SU-DHL-6 (cell line): ENCODE results near the gene SLC6A17.

Experiments used
- H2AFZ ChIP-seq: fragments of 200-600 bp; sonication (generic); 2 replicates; pipeline ENCODE4 v1.6.1; 2014; ENCODE audit warnings: low read depth, mild to moderate bottlenecking, moderate library complexity, mixed read lengths, antibody characterized with exemption, low read length; ENCODE audit not compliant: severe bottlenecking
- H3F3A ChIP-seq: fragments of 200-600 bp; shearing (Covaris generic); 2 replicates; pipeline ENCODE4 v1.6.0; 2016; ENCODE audit warnings: antibody characterized with exemption, mild to moderate bottlenecking; ENCODE audit not compliant: insufficient read depth
- H3K27ac ChIP-seq: fragments of 200-600 bp; sonication (generic); 2 replicates; pipeline ENCODE4 v1.5.1; 2016; ENCODE audit warnings: low read depth, mild to moderate bottlenecking, low read length, moderate library complexity, mixed read lengths
- H3K27me3 ChIP-seq: fragments of 200-600 bp; sonication (generic), shearing (Covaris generic); 2 replicates; pipeline ENCODE4 v1.6.0; 2014; ENCODE audit warnings: mild to moderate bottlenecking, low read length
- H3K36me3 ChIP-seq: fragments of 200-600 bp; sonication (generic); 2 replicates; pipeline ENCODE4 v1.6.1; 2014; ENCODE audit warnings: mild to moderate bottlenecking, low read length, mixed read lengths
- H3K4me2 ChIP-seq: fragments of 300-600, 200-600 bp; shearing (Covaris generic), sonication (generic); 2 replicates; pipeline ENCODE4 v1.6.0; 2014; ENCODE audit warnings: low read length, low read depth, mild to moderate bottlenecking; ENCODE audit not compliant: poor library complexity, severe bottlenecking
- H3K4me3 ChIP-seq: fragments of 200-600 bp; sonication (generic); 2 replicates; pipeline ENCODE4 v1.5.1; 2014; ENCODE audit warnings: antibody characterized with exemption, low read length, mild to moderate bottlenecking, mixed read lengths; ENCODE audit not compliant: insufficient read depth, poor library complexity, severe bottlenecking
- H3K79me2 ChIP-seq: fragments of 200-600 bp; sonication (generic); 2 replicates; pipeline ENCODE4 v1.6.1; 2014; ENCODE audit warnings: mild to moderate bottlenecking, low read length, moderate library complexity; ENCODE audit not compliant: insufficient read depth
- H3K9ac ChIP-seq: fragments of 200-600 bp; sonication (generic); 2 replicates; pipeline ENCODE4 v1.7.0; 2014; ENCODE audit warnings: mild to moderate bottlenecking, low read length
- H3K9me2 ChIP-seq: fragments of 200-600 bp; sonication (generic); replicated peaks from 2 replicates; pipeline ENCODE4 v1.6.1; 2014; ENCODE audit warnings: low read length; ENCODE audit not compliant: insufficient read depth
- H3K9me3 ChIP-seq: fragments of 200-600 bp; sonication (generic); 2 replicates; pipeline ENCODE4 v1.6.1; 2014; ENCODE audit warnings: low read length, mixed read lengths; ENCODE audit not compliant: insufficient read depth
- H4K20me1 ChIP-seq: fragments of 200-600 bp; sonication (generic); 2 replicates; pipeline ENCODE4 v1.6.1; 2014; ENCODE audit warnings: low read depth, mild to moderate bottlenecking, antibody characterized with exemption, low read length, moderate library complexity, mixed read lengths
- CTCF ChIP-seq: fragments of 200-600 bp; sonication (generic); IDR thresholded peaks from one replicate; pipeline ENCODE4 v1.5.1; 2017; ENCODE audit warnings: antibody characterized with exemption, mild to moderate bottlenecking, low read length, moderate library complexity; ENCODE audit not compliant: insufficient read depth, poor library complexity, severe bottlenecking
- EZH2phosphoT487 ChIP-seq: fragments of 200-600 bp; sonication (generic), shearing (Covaris generic); conservative IDR thresholded peaks from 2 replicates; pipeline ENCODE4 v1.6.1; 2018; ENCODE audit warnings: mild to moderate bottlenecking, antibody characterized with exemption, low read length, moderate library complexity, mixed read lengths

Gene SLC6A17

DNA sequence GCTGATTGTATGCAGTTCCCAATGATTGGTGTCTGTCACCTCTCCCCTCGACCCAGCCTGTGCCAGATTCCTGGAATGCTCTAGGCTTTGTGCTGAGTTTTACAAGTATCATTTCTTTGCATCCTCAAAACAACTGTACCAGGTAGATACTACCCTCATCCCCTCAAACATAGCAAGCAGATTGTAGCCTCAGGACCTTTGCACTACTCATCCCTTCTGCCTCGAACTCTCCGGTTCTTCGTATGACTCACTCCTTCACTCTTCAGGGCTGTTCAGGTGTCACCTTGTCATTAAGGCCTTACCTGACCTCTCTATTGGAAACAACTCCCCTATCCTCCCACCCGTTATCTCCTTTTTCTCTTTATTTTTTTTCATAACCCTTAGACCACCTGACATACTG lies 67.8 kb downstream of the SLC6A17 start:
- H3K9me2 ChIP-seq: no peaks in the 10 kb centered on the region
- H3F3A ChIP-seq: no peaks in the 10 kb centered on the region
- no peaks in the 10 kb centered on the region for H3K27me3 ChIP-seq
- H3K4me3 ChIP-seq: no peak overlapping the region
- no peaks in the 10 kb centered on the region for H4K20me1 ChIP-seq
- H3K9ac ChIP-seq: no peak overlapping the region
- H3K27ac ChIP-seq: no peak overlapping the region
- no peaks in the 10 kb centered on the region for H3K9me3 ChIP-seq
- no peak for TF ChIP-seq CTCF
- H3K36me3 ChIP-seq: no peaks in the 10 kb centered on the region
- H3K79me2 ChIP-seq: no peaks in the 10 kb centered on the region
- no peak overlapping the region for H2AFZ ChIP-seq
- no peak overlapping the region for H3K4me2 ChIP-seq

- Histone ChIP-seq H4K20me1 (no peaks in the 10 kb centered on the region), H3K9me2 (no peaks in the 10 kb centered on the region), H3K27ac (no peak overlapping the region), H3K79me2 (no peaks in the 10 kb centered on the region), H3K4me3 (no peak overlapping the region), H3K9me3 (no peaks in the 10 kb centered on the region), H3K9ac (no peak overlapping the region), H3K36me3 (no peaks in the 10 kb centered on the region), H3K27me3 (no peaks in the 10 kb centered on the region), H3K4me2 (no peak overlapping the region), H2AFZ (no peak overlapping the region), H3F3A (no peaks in the 10 kb centered on the region)
- no peak for TF ChIP-seq CTCF
- TF ChIP-seq EZH2phosphoT487: no peak
Measured at GRCh38 chr1:110218739-110219138, 68.4 kb downstream of the SLC6A17 start.

- no peak overlapping the region for H2AFZ ChIP-seq
- H3K4me3 ChIP-seq: no peak overlapping the region
- H4K20me1 ChIP-seq: no peaks in the 10 kb centered on the region
- TF ChIP-seq CTCF: no peak
- no peak for TF ChIP-seq EZH2phosphoT487
- no peaks in the 10 kb centered on the region for H3F3A ChIP-seq
- H3K9me2 ChIP-seq: no peaks in the 10 kb centered on the region
- no peaks in the 10 kb centered on the region for H3K79me2 ChIP-seq
- no peak overlapping the region for H3K27ac ChIP-seq
- H3K9me3 ChIP-seq: no peaks in the 10 kb centered on the region
- H3K36me3 ChIP-seq: no peaks in the 10 kb centered on the region
- no peak overlapping the region for H3K4me2 ChIP-seq
- H3K27me3 ChIP-seq: no peaks in the 10 kb centered on the region
- no peak overlapping the region for H3K9ac ChIP-seq
Measured at GRCh38 chr1:110220324-110220723, 70.0 kb downstream of the SLC6A17 start.

- no peaks in the 10 kb centered on the region for H3K36me3 ChIP-seq
- H3K4me3 ChIP-seq: no peak overlapping the region
- H3K9me3 ChIP-seq: no peaks in the 10 kb centered on the region
- no peak overlapping the region for H2AFZ ChIP-seq
- H3K4me2 ChIP-seq: no peak overlapping the region
- no peaks in the 10 kb centered on the region for H3K9me2 ChIP-seq
- no peaks in the 10 kb centered on the region for H3F3A ChIP-seq
- H3K9ac ChIP-seq: no peak overlapping the region
- H3K27ac ChIP-seq: no peak overlapping the region
- H3K27me3 ChIP-seq: no peaks in the 10 kb centered on the region
- H3K79me2 ChIP-seq: no peaks in the 10 kb centered on the region
- TF ChIP-seq EZH2phosphoT487 (no peak), CTCF (no peak)
- no peaks in the 10 kb centered on the region for H4K20me1 ChIP-seq
Measured at GRCh38 chr1:110221119-110221518, 70.8 kb downstream of the SLC6A17 start.
